HG03095 (cell line): ENCODE data around the gene CYSTM1.

ENCODE experiments used
- ATAC-seq: cut with Tn5 transposase; IDR thresholded peaks from one replicate; pipeline ENCODE4 v1.9.1; 2021; ENCODE audit warnings: moderate library complexity; ENCODE audit not compliant: unreplicated experiment

CYSTM1 gene

GRCh38 chr5:140232731-140233130 lies 57.7 kb downstream of the CYSTM1 start:
- no peak for ATAC-seq

GRCh38 chr5:140234377-140234989 lies 59.5 kb downstream of the CYSTM1 start:
- no peak for ATAC-seq

GRCh38 chr5:140235791-140236551 lies 61.0 kb downstream of the CYSTM1 start:
- ATAC-seq: no peak

- no peak for ATAC-seq
These were observed 62.1 kb downstream of the CYSTM1 start for GRCh38 chr5:140236891-140237598.

- no peak for ATAC-seq
These were observed 63.8 kb downstream of the CYSTM1 start for GRCh38 chr5:140238756-140239155.

GRCh38 chr5:140239461-140239860 lies 64.5 kb downstream of the CYSTM1 start:
- ATAC-seq: no peak

GRCh38 chr5:140239939-140240700 lies 65.1 kb downstream of the CYSTM1 start:
- ATAC-seq: no peak

- ATAC-seq: no peak
These were observed 66.2 kb downstream of the CYSTM1 start for GRCh38 chr5:140240987-140241706.

- no peak for ATAC-seq
These were observed 67.1 kb downstream of the CYSTM1 start for GRCh38 chr5:140242099-140242498.

- no peak for ATAC-seq
These were observed 68.0 kb downstream of the CYSTM1 start for GRCh38 chr5:140242890-140243585.

- no peak for ATAC-seq
These were observed 68.8 kb downstream of the CYSTM1 start for GRCh38 chr5:140243706-140244250.

- ATAC-seq: peak; percentile 52
These were observed 69.6 kb downstream of the CYSTM1 start for GRCh38 chr5:140244525-140245025.

- no peak for ATAC-seq
These were observed 70.4 kb downstream of the CYSTM1 start for GRCh38 chr5:140245341-140245740.

- ATAC-seq: no peak
These were observed 70.9 kb downstream of the CYSTM1 start for GRCh38 chr5:140245926-140246325.

- ATAC-seq: no peak
These were observed 71.6 kb downstream of the CYSTM1 start for GRCh38 chr5:140246378-140247122.

- ATAC-seq: no peak
These were observed 73.4 kb downstream of the CYSTM1 start for GRCh38 chr5:140248414-140248813.

- no peak for ATAC-seq
These were observed 74.5 kb downstream of the CYSTM1 start for GRCh38 chr5:140249536-140249935.

GRCh38 chr5:140250386-140250785 lies 75.4 kb downstream of the CYSTM1 start:
- no peak for ATAC-seq

- peak; percentile 57 for ATAC-seq
These were observed 76.6 kb downstream of the CYSTM1 start for GRCh38 chr5:140251527-140251973.
